WTC11 (cell line): ENCODE data around the gene RXFP3. TPM values are rescaled to one million over a fixed set of nuclear protein-coding genes. Genes with fewer than 3 reads are reported as not detected.
A peak's percentile ranks its signal among the peaks of the same experiment; 100 is the strongest.

Experiments used
- ATAC-seq: fragments of 200-7000 bp; cut with Tn5 transposase; 2 replicates; pipeline ENCODE4 v1.10.0; 2021; ENCODE audit warnings: mild to moderate bottlenecking, moderate library complexity
- CTCF ChIA-PET: fragments of 300-600 bp; sonication (Branson Sonifier 250); formaldehyde crosslinking; loops from one replicate; lab custom pipeline; 2021; ENCODE audit warnings: antibody characterized with exemption; lab: Charles Lee
- POLR2A ChIA-PET: fragments of 350-600 bp; sonication (Branson Sonifier 250); formaldehyde crosslinking; loops from one replicate; lab custom pipeline; 2021; ENCODE audit warnings: antibody characterized with exemption; lab: Charles Lee
- DNase-seq: peaks from one replicate; pipeline ENCODE4 v3.0.0; 2021; ENCODE audit warnings: low spot score
- H3K27ac Mint-ChIP-seq: 2 replicates; pipeline ENCODE4 v1.8.0; 2021; ENCODE audit warnings: mixed read lengths
- H3K27me3 Mint-ChIP-seq: 2 replicates; pipeline ENCODE4 v1.8.0; 2021; ENCODE audit warnings: low read depth, mild to moderate bottlenecking, moderate library complexity, mixed read lengths
- H3K36me3 Mint-ChIP-seq: 2 replicates; pipeline ENCODE4 v1.8.0; 2021; ENCODE audit warnings: mixed read lengths
- H3K4me1 Mint-ChIP-seq: 2 replicates; pipeline ENCODE4 v1.8.0; 2022; ENCODE audit warnings: mixed read lengths
- H3K4me3 Mint-ChIP-seq: 2 replicates; pipeline ENCODE4 v1.8.0; 2021; ENCODE audit warnings: mild to moderate bottlenecking, moderate library complexity, mixed read lengths
- H3K9me3 Mint-ChIP-seq: 2 replicates; pipeline ENCODE4 v1.8.0; 2021; ENCODE audit warnings: mixed read lengths
- ATF6 ChIP-seq: sonication (generic); formaldehyde crosslinking; IDR thresholded peaks from 2 replicates; pipeline ENCODE4 v1.8.1; 2023; ENCODE audit warnings: mild to moderate bottlenecking, missing genetic modification reagents
- CBFB ChIP-seq: sonication (generic); formaldehyde crosslinking; IDR thresholded peaks from 2 replicates; pipeline ENCODE4 v1.8.1; 2022; ENCODE audit warnings: mild to moderate bottlenecking, low read depth, missing genetic modification reagents
- E2F5 ChIP-seq: sonication (generic); formaldehyde crosslinking; IDR thresholded peaks from 2 replicates; pipeline ENCODE4 v1.8.1; 2022; ENCODE audit warnings: mild to moderate bottlenecking, moderate library complexity, missing genetic modification reagents
- ELF4 ChIP-seq: sonication (generic); formaldehyde crosslinking; IDR thresholded peaks from 2 replicates; pipeline ENCODE4 v1.8.1; 2022; ENCODE audit warnings: low read depth, mild to moderate bottlenecking, moderate library complexity, missing genetic modification reagents
- IRF1 ChIP-seq: sonication (generic); formaldehyde crosslinking; IDR thresholded peaks from 2 replicates; pipeline ENCODE4 v1.8.0; 2023; ENCODE audit warnings: missing genetic modification reagents
- JUN ChIP-seq: sonication (generic); formaldehyde crosslinking; IDR thresholded peaks from 2 replicates; pipeline ENCODE4 v1.8.0; 2023; ENCODE audit warnings: mild to moderate bottlenecking, missing genetic modification reagents
- OVOL2 ChIP-seq: fragments of 250-450 bp; sonication (Bioruptor Pico); IDR thresholded peaks from 2 replicates; pipeline ENCODE4 v1.9.0; 2021; ENCODE audit warnings: mild to moderate bottlenecking, borderline replicate concordance
- STAT6 ChIP-seq: sonication (generic); formaldehyde crosslinking; conservative IDR thresholded peaks from 2 replicates; pipeline ENCODE4 v1.8.1; 2023; ENCODE audit warnings: mild to moderate bottlenecking, low read depth, missing genetic modification reagents, moderate library complexity
- TEAD4 ChIP-seq: sonication (generic); formaldehyde crosslinking; IDR thresholded peaks from 2 replicates; pipeline ENCODE4 v1.8.0; 2022; ENCODE audit warnings: mild to moderate bottlenecking, missing genetic modification reagents
- TP53 ChIP-seq: sonication (generic); formaldehyde crosslinking; IDR thresholded peaks from 2 replicates; pipeline ENCODE4 v1.8.1; 2023; ENCODE audit warnings: mild to moderate bottlenecking, missing genetic modification reagents
- ZNF138 ChIP-seq: sonication (generic); formaldehyde crosslinking; conservative IDR thresholded peaks from 2 replicates; pipeline ENCODE4 v1.8.1; 2022; ENCODE audit warnings: mild to moderate bottlenecking, moderate library complexity, missing genetic modification reagents
- ZNF232 ChIP-seq: sonication (generic); formaldehyde crosslinking; IDR thresholded peaks from 2 replicates; pipeline ENCODE4 v1.8.0; 2022; ENCODE audit warnings: mild to moderate bottlenecking, missing genetic modification reagents
- ZNF416 ChIP-seq: fragments of 250-450 bp; sonication (Bioruptor Pico); IDR thresholded peaks from 2 replicates; pipeline ENCODE4 v1.9.0; 2021; ENCODE audit warnings: mild to moderate bottlenecking, inconsistent platforms
- ZNF671 ChIP-seq: fragments of 250-450 bp; sonication (Bioruptor Pico); IDR thresholded peaks from 2 replicates; pipeline ENCODE4 v1.8.0; 2021; ENCODE audit warnings: mild to moderate bottlenecking
- total RNA-seq: library from RNA; stranded (reverse); gene quantifications from 3 replicates; pipeline ENCODE4 v1.2.3, GENCODE V29; 2021
- TF ChIP-seq, protein P1 (sequence below): sonication (generic); formaldehyde crosslinking; IDR thresholded peaks from 2 replicates; pipeline ENCODE4 v1.8.0; 2023; ENCODE audit warnings: mild to moderate bottlenecking, missing genetic modification reagents

Gene RXFP3
- total RNA-seq, 1 experiment from 2014 or later: 0.22 TPM

GRCh38 chr5:33931136-33931535 lies 5.0 kb upstream of the RXFP3 start:
- Mint-ChIP-seq H3K9me3 (no peaks in the 10 kb centered on the region), H3K36me3 (no peaks in the 10 kb centered on the region), H3K27ac (peak overlapping the region; percentile 55), H3K4me3 (no peak overlapping the region), H3K4me1 (peaks cover 60% of the 10 kb centered on the region), H3K27me3 (peaks cover 12% of the 10 kb centered on the region)
- DNase-seq: no peak
- ChIA-PET POLR2A (interaction anchor here (0.6 kb wide), 1 partner anchor 491 kb away, joined by 3 read pairs; the partner anchor contains the start of gene TARS1), CTCF (interaction anchor here (1.6 kb wide), 1 partner anchor 342 kb away, joined by 10 read pairs; no protein-coding TSS in a partner anchor)
- ATAC-seq: peak; percentile 46
- TF ChIP-seq CBFB (CRISPR knock-in tag) (no peak), E2F5 (no peak), JUN (CRISPR knock-in tag) (no peak), ZNF671 (CRISPR knock-in tag) (no peak)

DNA sequence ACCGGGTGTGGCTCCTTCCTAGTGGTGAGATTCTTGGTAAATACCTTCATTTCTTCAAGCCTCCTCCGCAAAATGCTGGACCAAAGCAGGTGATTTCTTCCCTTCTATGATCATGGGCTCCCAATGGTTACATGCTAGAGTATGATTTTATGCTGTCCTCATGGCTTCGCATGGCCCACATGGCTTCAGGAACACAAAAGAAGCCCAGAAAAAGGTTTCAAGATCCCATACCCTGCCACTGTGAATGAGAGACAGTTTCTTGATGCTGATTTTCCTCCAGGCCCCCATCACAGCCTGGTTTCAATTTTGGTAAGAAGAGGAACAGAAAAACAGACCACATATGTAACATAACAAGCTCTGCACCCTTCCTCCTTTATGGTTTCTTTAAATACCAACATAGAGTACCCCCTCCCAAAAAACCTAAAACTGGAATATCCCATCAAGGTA lies 2.4 kb upstream of the RXFP3 start:
- ChIA-PET POLR2A (no interaction called here), CTCF (interaction anchor here (1.1 to 3.2 kb wide), 10 partner anchors 9 to 542 kb away, joined by 3 to 57 read pairs (median 6); partner anchors contain the start of gene ADAMTS12)
- ATAC-seq (no peak), DNase-seq (no peak)
- Mint-ChIP-seq H3K27me3 (peaks cover 29% of the 10 kb centered on the region), H3K4me3 (no peak overlapping the region), H3K27ac (no peak overlapping the region), H3K9me3 (no peaks in the 10 kb centered on the region), H3K36me3 (no peaks in the 10 kb centered on the region), H3K4me1 (peaks cover 43% of the 10 kb centered on the region)
- no peak for TF ChIP-seq ZNF416 (CRISPR knock-in tag)
- no peak for TF ChIP-seq ZNF232 (CRISPR knock-in tag)
- TF ChIP-seq ELF4 (CRISPR knock-in tag): no peak
- TF ChIP-seq IRF1 (CRISPR knock-in tag): no peak
- TF ChIP-seq ZNF138 (CRISPR knock-in tag): no peak
- TF ChIP-seq, protein P1, sequence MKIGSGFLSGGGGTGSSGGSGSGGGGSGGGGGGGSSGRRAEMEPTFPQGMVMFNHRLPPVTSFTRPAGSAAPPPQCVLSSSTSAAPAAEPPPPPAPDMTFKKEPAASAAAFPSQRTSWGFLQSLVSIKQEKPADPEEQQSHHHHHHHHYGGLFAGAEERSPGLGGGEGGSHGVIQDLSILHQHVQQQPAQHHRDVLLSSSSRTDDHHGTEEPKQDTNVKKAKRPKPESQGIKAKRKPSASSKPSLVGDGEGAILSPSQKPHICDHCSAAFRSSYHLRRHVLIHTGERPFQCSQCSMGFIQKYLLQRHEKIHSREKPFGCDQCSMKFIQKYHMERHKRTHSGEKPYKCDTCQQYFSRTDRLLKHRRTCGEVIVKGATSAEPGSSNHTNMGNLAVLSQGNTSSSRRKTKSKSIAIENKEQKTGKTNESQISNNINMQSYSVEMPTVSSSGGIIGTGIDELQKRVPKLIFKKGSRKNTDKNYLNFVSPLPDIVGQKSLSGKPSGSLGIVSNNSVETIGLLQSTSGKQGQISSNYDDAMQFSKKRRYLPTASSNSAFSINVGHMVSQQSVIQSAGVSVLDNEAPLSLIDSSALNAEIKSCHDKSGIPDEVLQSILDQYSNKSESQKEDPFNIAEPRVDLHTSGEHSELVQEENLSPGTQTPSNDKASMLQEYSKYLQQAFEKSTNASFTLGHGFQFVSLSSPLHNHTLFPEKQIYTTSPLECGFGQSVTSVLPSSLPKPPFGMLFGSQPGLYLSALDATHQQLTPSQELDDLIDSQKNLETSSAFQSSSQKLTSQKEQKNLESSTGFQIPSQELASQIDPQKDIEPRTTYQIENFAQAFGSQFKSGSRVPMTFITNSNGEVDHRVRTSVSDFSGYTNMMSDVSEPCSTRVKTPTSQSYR (CRISPR knock-in tag): no peak
- TF ChIP-seq TEAD4: no peak
- no peak for TF ChIP-seq OVOL2 (CRISPR knock-in tag)
- no peak for TF ChIP-seq STAT6 (CRISPR knock-in tag)
- no peak for TF ChIP-seq TP53 (CRISPR knock-in tag)
- no peak for TF ChIP-seq ATF6 (CRISPR knock-in tag)
